HG03196 (cell line): Measurements from ENCODE around the gene HOXA4.

Experiments used
- ATAC-seq: cut with Tn5 transposase; IDR thresholded peaks from one replicate; pipeline ENCODE4 v1.9.1; 2021; ENCODE audit not compliant: unreplicated experiment

Gene HOXA4

GRCh38 chr7:27158436-27159265 lies 28.1 kb upstream of the HOXA4 start:
- ATAC-seq = no peak

GRCh38 chr7:27157702-27158431 lies 27.3 kb upstream of the HOXA4 start:
- no peak for ATAC-seq

- no peak for ATAC-seq
Observed at GRCh38 chr7:27156916-27157701, 26.6 kb upstream of the HOXA4 start.

- no peak for ATAC-seq
Observed at GRCh38 chr7:27156508-27156898, 25.9 kb upstream of the HOXA4 start, which contains the start of gene HOXA7. HOXA7 (minus strand) TSS chr7:27156675; CDS start chr7:27156545, 130 bp downstream.

- ATAC-seq = no peak
Observed at GRCh38 chr7:27155816-27156507, 25.4 kb upstream of the HOXA4 start.

GRCh38 chr7:27154901-27155815 lies 24.6 kb upstream of the HOXA4 start:
- no peak for ATAC-seq

GRCh38 chr7:27154369-27154768 lies 23.8 kb upstream of the HOXA4 start:
- ATAC-seq = no peak

GRCh38 chr7:27153526-27153925 lies 23.0 kb upstream of the HOXA4 start:
- no peak for ATAC-seq

GRCh38 chr7:27152816-27153442 lies 22.4 kb upstream of the HOXA4 start:
- no peak for ATAC-seq

GRCh38 chr7:27151931-27152815 lies 21.6 kb upstream of the HOXA4 start, which contains the start of gene HOXA3:
HOXA3 (minus strand) TSS chr7:27152583; CDS start chr7:27110640, 41,943 bp downstream.
- ATAC-seq = no peak

GRCh38 chr7:27151341-27151930 lies 20.9 kb upstream of the HOXA4 start:
- no peak for ATAC-seq

GRCh38 chr7:27150568-27151340 lies 20.2 kb upstream of the HOXA4 start:
- ATAC-seq = peak; percentile 54

GRCh38 chr7:27149842-27150567 lies 19.4 kb upstream of the HOXA4 start:
- no peak for ATAC-seq

GRCh38 chr7:27148756-27149641 lies 18.4 kb upstream of the HOXA4 start:
- no peak for ATAC-seq

GRCh38 chr7:27148031-27148755 lies 17.6 kb upstream of the HOXA4 start:
- no peak for ATAC-seq
